Tibial artery (tissue), 4 donors: ENCODE measurements around the gene RRP8.

Source experiments
- DNase-seq, 2 donors: peaks; one replicate each; pipeline ENCODE4 v3.0.0-alpha.2; 2019
- H3K27ac ChIP-seq, 2 donors: fragments of 200-600 bp; sonication (generic) in 1 of 2; 1 replicate in 1 of 2; 2 replicates in 1 of 2; pipeline ENCODE4 v1.5.1; 2018 to 2019; ENCODE audit warnings: mild to moderate bottlenecking in 1 of 2
- H3K27me3 ChIP-seq, 2 donors: fragments of 200-600 bp; sonication (generic) in 1 of 2; one replicate each; pipeline versions ENCODE4 v1.5.1 to v1.6.0; 2016 to 2019
- H3K36me3 ChIP-seq, 3 donors: fragments of 200-600 bp; sonication (generic) in 2 of 3; one replicate each; pipeline ENCODE4 v1.5.1; 2016 to 2019; ENCODE audit warnings: mild to moderate bottlenecking in 2 of 3
- H3K4me1 ChIP-seq, 4 donors: fragments of 200-600 bp; sonication (generic) in 2 of 4; 1 replicate in 3 of 4; 2 replicates in 1 of 4; pipeline ENCODE4 v1.5.1; 2016 to 2019
- H3K4me3 ChIP-seq, 2 donors: fragments of 200-600 bp; sonication (generic) in 1 of 2; 1 replicate in 1 of 2; 2 replicates in 1 of 2; pipeline ENCODE4 v1.5.1; 2018 to 2019; ENCODE audit warnings: mild to moderate bottlenecking in 2 of 2
- H3K9me3 ChIP-seq, 3 donors: fragments of 200-600 bp; sonication (generic) in 1 of 3; one replicate each; pipeline ENCODE4 v1.5.1; 2016 to 2019
- intact Hi-C: fragments of 100-400 bp; cut with DNase I; formaldehyde crosslinking; loops from one replicate; pipeline ENCODE4 v1.15.0; 2023; ENCODE audit warnings: low total_unique reads
- TF ChIP-seq, protein P1 (sequence below), 2 experiments: fragments of 200-600 bp in 1 of 2; fragments of 450-650 bp in 1 of 2; IDR thresholded peaks; one replicate each; pipeline ENCODE4 v1.5.1; 2017 to 2019; ENCODE audit warnings: antibody characterized with exemption in 2 of 2, mild to moderate bottlenecking in 1 of 2, moderate library complexity in 1 of 2

RRP8 gene

DNA sequence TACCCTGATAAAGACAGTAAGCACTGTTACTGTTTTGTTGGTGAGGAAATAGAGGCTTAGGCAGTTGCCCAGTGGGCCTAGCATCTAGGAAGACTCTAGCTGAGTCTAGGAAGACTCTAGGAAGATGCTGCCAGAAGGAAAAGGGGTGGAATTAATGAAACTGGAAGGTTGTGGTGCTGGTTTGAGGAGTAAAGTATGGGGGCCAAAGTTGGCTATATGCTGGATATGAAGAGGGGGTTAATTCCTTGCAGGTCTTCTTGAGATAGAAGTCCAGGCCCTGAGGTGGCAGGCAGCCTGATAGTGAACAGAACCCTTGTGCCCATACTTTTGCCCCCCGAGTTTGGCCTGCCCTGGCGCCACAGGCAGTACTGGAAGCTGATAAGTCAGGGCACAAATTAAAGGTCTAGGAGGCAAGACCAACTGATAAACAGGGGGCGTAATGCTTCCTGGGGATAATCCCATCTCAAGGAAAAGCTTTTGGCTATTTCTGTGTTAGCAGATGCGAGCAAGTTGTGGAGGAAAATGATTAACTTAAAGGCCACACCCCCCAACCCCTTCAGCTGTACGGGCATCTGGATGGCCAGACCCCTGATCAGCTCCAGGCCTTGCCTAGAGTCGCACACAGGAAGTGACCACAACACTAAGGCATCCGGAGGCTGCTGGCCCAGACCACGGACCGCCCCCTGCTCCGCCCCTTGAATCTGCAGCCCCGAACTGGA, 3.2 kb upstream of the RRP8 start:
- H3K27me3 ChIP-seq, result no peaks in the 10 kb centered on the region
- no peaks in the 10 kb centered on the region for H3K9me3 ChIP-seq
- peak overlapping the region; percentile 83 to 96 for H3K4me3 ChIP-seq
- H3K4me1 ChIP-seq, result peaks cover 4 to 74% (median 66%) of the 10 kb centered on the region in 4 donors
- TF ChIP-seq, protein P1, sequence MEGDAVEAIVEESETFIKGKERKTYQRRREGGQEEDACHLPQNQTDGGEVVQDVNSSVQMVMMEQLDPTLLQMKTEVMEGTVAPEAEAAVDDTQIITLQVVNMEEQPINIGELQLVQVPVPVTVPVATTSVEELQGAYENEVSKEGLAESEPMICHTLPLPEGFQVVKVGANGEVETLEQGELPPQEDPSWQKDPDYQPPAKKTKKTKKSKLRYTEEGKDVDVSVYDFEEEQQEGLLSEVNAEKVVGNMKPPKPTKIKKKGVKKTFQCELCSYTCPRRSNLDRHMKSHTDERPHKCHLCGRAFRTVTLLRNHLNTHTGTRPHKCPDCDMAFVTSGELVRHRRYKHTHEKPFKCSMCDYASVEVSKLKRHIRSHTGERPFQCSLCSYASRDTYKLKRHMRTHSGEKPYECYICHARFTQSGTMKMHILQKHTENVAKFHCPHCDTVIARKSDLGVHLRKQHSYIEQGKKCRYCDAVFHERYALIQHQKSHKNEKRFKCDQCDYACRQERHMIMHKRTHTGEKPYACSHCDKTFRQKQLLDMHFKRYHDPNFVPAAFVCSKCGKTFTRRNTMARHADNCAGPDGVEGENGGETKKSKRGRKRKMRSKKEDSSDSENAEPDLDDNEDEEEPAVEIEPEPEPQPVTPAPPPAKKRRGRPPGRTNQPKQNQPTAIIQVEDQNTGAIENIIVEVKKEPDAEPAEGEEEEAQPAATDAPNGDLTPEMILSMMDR (IDR thresholded peaks at IDR 0.05), result no peak
- peak overlapping the region; percentile 93 to 98 for H3K27ac ChIP-seq
- peak; percentile 95 to 98 for DNase-seq
- intact Hi-C loops, result loop anchor here (5.0 kb wide), 1 partner anchor 124 kb away; the partner anchor contains the start of genes ARFIP2 and TIMM10B
- peaks cover 36 to 42% (median 39%) of the 10 kb centered on the region in 3 donors for H3K36me3 ChIP-seq

DNA sequence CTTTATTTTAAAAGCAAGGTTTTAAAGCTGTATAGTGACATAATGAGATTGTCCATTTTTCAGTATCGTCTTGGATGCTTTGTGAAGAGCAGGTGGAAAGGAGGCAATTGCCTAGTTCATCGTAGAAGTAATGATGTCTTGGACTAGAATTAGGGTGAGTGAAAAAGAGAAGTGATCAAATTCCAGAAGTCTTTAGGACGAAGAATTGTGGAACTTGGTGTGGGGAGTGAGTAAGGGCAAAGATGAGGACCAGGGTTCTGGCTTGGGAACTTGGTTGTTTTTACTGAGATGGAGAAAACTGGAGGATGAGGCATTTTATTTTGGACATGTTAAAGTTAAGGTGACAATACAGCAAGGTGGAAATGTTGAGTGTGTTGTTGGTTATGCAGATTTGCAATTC, 1.4 kb upstream of the RRP8 start:
- peak overlapping the region; percentile 93 to 98 for H3K27ac ChIP-seq
- H3K27me3 ChIP-seq, result no peaks in the 10 kb centered on the region
- H3K4me1 ChIP-seq, result peaks cover 4 to 73% (median 64%) of the 10 kb centered on the region in 4 donors
- peak overlapping the region; percentile 83 to 96 for H3K4me3 ChIP-seq
- no peak for DNase-seq
- H3K36me3 ChIP-seq, result peaks cover 36 to 43% (median 39%) of the 10 kb centered on the region in 3 donors
- no peaks in the 10 kb centered on the region for H3K9me3 ChIP-seq
- intact Hi-C loops, result loop anchor here (5.0 kb wide), 1 partner anchor 122 kb away; the partner anchor contains the start of genes ARFIP2 and TIMM10B
- TF ChIP-seq, protein P1 (IDR thresholded peaks at IDR 0.05), result no peak

DNA sequence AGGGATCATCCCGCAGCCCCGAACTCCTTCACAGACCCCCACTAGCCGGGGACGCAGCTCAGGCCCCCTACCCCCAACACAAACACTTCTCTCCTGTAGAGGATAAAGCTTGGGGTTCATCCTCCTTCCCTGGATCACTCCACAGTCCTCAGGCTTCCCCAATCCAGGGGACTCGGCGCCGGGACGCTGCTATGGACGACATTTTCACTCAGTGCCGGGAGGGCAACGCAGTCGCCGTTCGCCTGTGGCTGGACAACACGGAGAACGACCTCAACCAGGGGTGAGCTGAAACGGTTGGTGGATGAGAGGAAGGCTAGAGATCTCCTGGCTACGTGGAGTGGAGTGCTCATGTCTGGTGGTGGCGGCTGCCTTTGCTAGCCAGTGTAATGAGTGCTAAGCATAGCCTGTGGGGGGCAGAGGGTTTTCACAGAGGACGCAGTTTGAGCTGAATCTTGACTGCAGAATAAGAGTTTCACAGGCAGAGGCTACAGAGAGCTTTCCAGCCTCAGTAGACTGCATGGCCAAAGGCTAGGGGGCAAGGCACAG, 738 bp upstream of the RRP8 start:
- no peaks in the 10 kb centered on the region for H3K27me3 ChIP-seq
- peaks cover 4 to 72% (median 61%) of the 10 kb centered on the region in 4 donors for H3K4me1 ChIP-seq
- H3K4me3 ChIP-seq, result peak overlapping the region; percentile 83 to 96
- peak overlapping the region; percentile 93 to 98 for H3K27ac ChIP-seq
- no peaks in the 10 kb centered on the region for H3K9me3 ChIP-seq
- intact Hi-C loops, result no loop called here
- TF ChIP-seq, protein P1 (IDR thresholded peaks at IDR 0.05), result peak; percentile 16 to 27
- H3K36me3 ChIP-seq, result peaks cover 36 to 43% (median 39%) of the 10 kb centered on the region in 3 donors
- DNase-seq, result peak; percentile 68 to 78

DNA sequence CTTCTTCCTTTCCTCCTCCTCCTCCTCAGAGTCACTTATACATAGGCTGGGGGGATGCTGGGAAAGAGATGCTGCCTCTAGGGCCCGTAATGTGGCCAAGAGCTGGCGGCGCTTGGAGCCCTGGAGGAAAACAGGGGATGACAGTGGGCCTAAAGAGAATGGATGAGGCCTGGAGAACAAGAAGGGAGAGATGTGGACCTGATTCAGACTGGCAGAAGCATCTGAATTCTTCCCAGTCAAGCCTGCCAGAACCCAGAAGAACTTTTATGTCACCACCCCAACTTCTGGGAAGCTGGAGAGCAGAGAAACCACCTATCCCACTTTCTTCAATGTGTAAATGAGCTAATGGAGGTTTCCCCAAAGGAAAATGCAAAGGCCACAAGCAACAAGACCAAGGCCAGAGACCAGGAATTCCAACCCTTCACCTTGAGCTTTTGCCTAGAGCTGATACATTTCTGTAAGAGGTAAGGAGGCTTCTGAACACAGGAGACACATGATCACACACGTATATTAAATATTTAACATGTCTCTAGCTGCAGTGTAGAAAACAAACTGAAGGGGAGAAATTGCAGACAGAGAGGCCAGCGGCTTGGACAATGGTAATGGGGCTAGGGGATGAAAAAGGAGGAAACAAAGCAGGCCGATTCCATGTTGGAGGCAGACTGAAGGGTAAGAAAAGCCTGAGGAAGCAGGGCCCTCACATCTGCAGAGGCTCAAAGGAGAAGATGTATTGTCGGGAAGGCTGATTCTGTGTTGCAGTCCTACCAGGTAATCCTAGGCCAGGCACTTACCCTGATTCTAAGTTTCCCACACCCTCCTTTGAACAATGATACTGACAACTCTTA, 1.1 kb downstream of the RRP8 start:
- Histone ChIP-seq H3K4me1 (peaks cover 4 to 71% (median 56%) of the 10 kb centered on the region in 4 donors), H3K27ac (peak overlapping the region; percentile 93 to 98), H3K4me3 (peak overlapping the region; percentile 83 to 96), H3K9me3 (no peaks in the 10 kb centered on the region), H3K36me3 (peaks cover 25 to 41% (median 30%) of the 10 kb centered on the region in 3 donors), H3K27me3 (no peaks in the 10 kb centered on the region)
- DNase-seq, result no peak
- intact Hi-C loops, result no loop called here
- TF ChIP-seq, protein P1 (IDR thresholded peaks at IDR 0.05), result no peak

DNA sequence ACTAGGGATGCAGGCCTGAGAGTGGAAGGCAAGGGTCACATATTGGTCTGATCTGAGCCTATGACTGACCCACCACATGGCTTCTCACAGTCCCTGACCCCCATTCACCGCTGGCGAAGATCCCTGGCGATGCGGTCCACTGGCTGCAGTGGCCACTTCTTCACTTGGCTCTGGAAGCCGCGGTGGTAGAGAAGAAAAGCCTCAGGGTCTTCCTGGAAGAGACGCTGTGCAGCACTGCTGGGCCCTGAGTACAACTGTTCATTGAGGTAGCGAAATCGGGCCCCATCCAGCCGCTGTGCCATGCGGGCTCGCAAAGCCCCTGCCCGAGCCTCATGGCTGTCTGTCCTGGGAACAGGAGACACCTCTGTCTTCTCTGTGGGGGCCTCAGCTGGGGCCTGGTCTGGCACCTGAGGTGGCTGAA, 2.4 kb downstream of the RRP8 start:
- Histone ChIP-seq H3K4me1 (peaks cover 1 to 71% (median 54%) of the 10 kb centered on the region in 4 donors), H3K27me3 (no peaks in the 10 kb centered on the region), H3K4me3 (no peak overlapping the region), H3K9me3 (no peaks in the 10 kb centered on the region), H3K36me3 (peaks cover 25 to 53% (median 30%) of the 10 kb centered on the region in 3 donors), H3K27ac (no peak overlapping the region)
- intact Hi-C loops, result no loop called here
- peak in 1 of 2 donors; percentile 63 for DNase-seq
- TF ChIP-seq, protein P1 (IDR thresholded peaks at IDR 0.05), result no peak
